Neural progenitor cell (in vitro differentiated cells): ENCODE data around the gene IL17B. TPM values are rescaled to one million over a fixed set of nuclear protein-coding genes. Genes with fewer than 3 reads are reported as not detected.

ENCODE experiments used
- DNase-seq: peaks from one replicate; pipeline ENCODE4 v3.0.0-alpha.2; 2016; ENCODE audit warnings: low spot score
- H2AFZ ChIP-seq: fragments of 200-600 bp; sonication (generic); replicated peaks from 2 replicates; pipeline ENCODE4 v1.6.1; 2016; ENCODE audit warnings: antibody characterized with exemption
- H3F3A ChIP-seq: fragments of 200-600 bp; sonication (generic); 2 replicates; pipeline ENCODE4 v1.6.1; 2016; ENCODE audit warnings: antibody characterized with exemption, low read depth
- H3K27ac ChIP-seq: fragments of 200-600 bp; sonication (generic); 2 replicates; pipeline ENCODE4 v1.5.1; 2016; ENCODE audit warnings: mild to moderate bottlenecking
- H3K27me3 ChIP-seq: fragments of 200-600 bp; sonication (generic); 2 replicates; pipeline ENCODE4 v1.6.1; 2016; ENCODE audit warnings: mild to moderate bottlenecking, moderate library complexity
- H3K36me3 ChIP-seq: fragments of 200-600 bp; sonication (generic); 2 replicates; pipeline ENCODE4 v1.5.1; 2016
- H3K4me1 ChIP-seq: fragments of 200-600 bp; sonication (generic); 2 replicates; pipeline ENCODE4 v1.6.1; 2016; ENCODE audit warnings: mixed run types
- H3K4me2 ChIP-seq: fragments of 200-600 bp; sonication (generic); 2 replicates; pipeline ENCODE4 v1.6.1; 2016
- H3K4me3 ChIP-seq: fragments of 200-600 bp; sonication (generic); 2 replicates; pipeline ENCODE4 v1.5.1; 2016
- H3K79me2 ChIP-seq: fragments of 200-600 bp; sonication (generic); 2 replicates; pipeline ENCODE4 v1.6.1; 2016; ENCODE audit warnings: low read depth
- H3K9ac ChIP-seq: fragments of 200-600 bp; sonication (generic); 2 replicates; pipeline ENCODE4 v1.6.1; 2016
- H3K9me3 ChIP-seq: fragments of 200-600 bp; sonication (generic); 2 replicates; pipeline ENCODE4 v1.5.1; 2016; ENCODE audit warnings: low read depth
- H4K20me1 ChIP-seq: fragments of 200-600 bp; sonication (generic); 2 replicates; pipeline ENCODE4 v1.6.1; 2016; ENCODE audit warnings: low read depth
- H3K27ac Mint-ChIP-seq: 3 replicates; pipeline ENCODE4 v1.8.0; 2021; ENCODE audit warnings: mixed read lengths
- H3K27me3 Mint-ChIP-seq: 2 replicates; pipeline ENCODE4 v1.8.0; 2022; ENCODE audit warnings: low read depth, mild to moderate bottlenecking, inconsistent platforms, moderate library complexity, mixed read lengths; ENCODE audit not compliant: insufficient read depth
- H3K36me3 Mint-ChIP-seq: 3 replicates; pipeline ENCODE4 v1.8.0; 2021; ENCODE audit warnings: mixed read lengths
- H3K4me1 Mint-ChIP-seq: 3 replicates; pipeline ENCODE4 v1.8.0; 2021; ENCODE audit warnings: mixed read lengths
- H3K4me3 Mint-ChIP-seq: 3 replicates; pipeline ENCODE4 v1.8.0; 2021; ENCODE audit warnings: mild to moderate bottlenecking, moderate library complexity, mixed read lengths
- H3K9me3 Mint-ChIP-seq: 3 replicates; pipeline ENCODE4 v1.8.0; 2020; ENCODE audit warnings: mixed read lengths
- EZH2 ChIP-seq: fragments of 200-600 bp; sonication (generic); IDR thresholded peaks from 2 replicates; pipeline ENCODE4 v1.6.1; 2017; ENCODE audit warnings: antibody characterized with exemption, mild to moderate bottlenecking, moderate library complexity
- EZH2phosphoT487 ChIP-seq: fragments of 200-600 bp; sonication (generic); IDR thresholded peaks from 2 replicates; pipeline ENCODE4 v1.6.1; 2017; ENCODE audit warnings: antibody characterized with exemption
- total RNA-seq: library from RNA; depleted of rRNA; stranded (reverse); fragments of >200 nt; gene quantifications from 2 replicates; pipeline ENCODE4 v1.2.3, GENCODE V29; 2015; ENCODE audit warnings: low replicate concordance
- TF ChIP-seq, protein P1 (sequence below): fragments of 200-600 bp; sonication (generic); IDR thresholded peaks from 2 replicates; pipeline ENCODE4 v1.5.1; 2017; ENCODE audit warnings: antibody characterized with exemption, mild to moderate bottlenecking

IL17B gene
- total RNA-seq, 1 donor from 2014 or later: not detected

- H3K27ac Mint-ChIP-seq: peak within 1 kb of the TSS; percentile 88
- Histone ChIP-seq H3K4me3 (peak within 1 kb of the TSS; percentile 60), H3K36me3 (peaks cover 14% of the 10 kb centered on the region), H4K20me1 (peaks cover 10% of the 10 kb centered on the region), H3K4me2 (peak within 1 kb of the TSS; percentile 77), H3K27me3 (no peaks in the 10 kb centered on the region), H3F3A (peaks cover 5% of the 10 kb centered on the region), H3K4me1 (peaks cover 10% of the 10 kb centered on the region), H3K9me3 (no peaks in the 10 kb centered on the region), H2AFZ (peak within 1 kb of the TSS; percentile 90), H3K79me2 (peaks cover 40% of the 10 kb centered on the region), H3K27ac (no peak within 1 kb of the TSS), H3K9ac (peak within 1 kb of the TSS; percentile 60)
- H3K9me3 Mint-ChIP-seq: no peaks in the 10 kb centered on the region
- peak; percentile 98 for DNase-seq
- H3K4me1 Mint-ChIP-seq: peaks cover 24% of the 10 kb centered on the region
- peak within 1 kb of the TSS; percentile 96 for H3K4me3 Mint-ChIP-seq
- H3K27me3 Mint-ChIP-seq: no peaks in the 10 kb centered on the region
- TF ChIP-seq, protein P1, sequence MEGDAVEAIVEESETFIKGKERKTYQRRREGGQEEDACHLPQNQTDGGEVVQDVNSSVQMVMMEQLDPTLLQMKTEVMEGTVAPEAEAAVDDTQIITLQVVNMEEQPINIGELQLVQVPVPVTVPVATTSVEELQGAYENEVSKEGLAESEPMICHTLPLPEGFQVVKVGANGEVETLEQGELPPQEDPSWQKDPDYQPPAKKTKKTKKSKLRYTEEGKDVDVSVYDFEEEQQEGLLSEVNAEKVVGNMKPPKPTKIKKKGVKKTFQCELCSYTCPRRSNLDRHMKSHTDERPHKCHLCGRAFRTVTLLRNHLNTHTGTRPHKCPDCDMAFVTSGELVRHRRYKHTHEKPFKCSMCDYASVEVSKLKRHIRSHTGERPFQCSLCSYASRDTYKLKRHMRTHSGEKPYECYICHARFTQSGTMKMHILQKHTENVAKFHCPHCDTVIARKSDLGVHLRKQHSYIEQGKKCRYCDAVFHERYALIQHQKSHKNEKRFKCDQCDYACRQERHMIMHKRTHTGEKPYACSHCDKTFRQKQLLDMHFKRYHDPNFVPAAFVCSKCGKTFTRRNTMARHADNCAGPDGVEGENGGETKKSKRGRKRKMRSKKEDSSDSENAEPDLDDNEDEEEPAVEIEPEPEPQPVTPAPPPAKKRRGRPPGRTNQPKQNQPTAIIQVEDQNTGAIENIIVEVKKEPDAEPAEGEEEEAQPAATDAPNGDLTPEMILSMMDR: no peak
- TF ChIP-seq EZH2: peak; percentile 60
- peaks cover 19% of the 10 kb centered on the region for H3K36me3 Mint-ChIP-seq
These were observed 33.8 kb downstream of the IL17B start, which contains the start of gene GRPEL2 for GRCh38 chr5:149345147-149345891. Gene GRPEL2 (plus strand): TSS chr5:149345499. CDS start chr5:149345540, 41 bp downstream.

GRCh38 chr5:149344151-149344550, 34.9 kb downstream of the IL17B start:
- peaks cover 5% of the 10 kb centered on the region for H3F3A ChIP-seq
- peaks cover 37% of the 10 kb centered on the region for H3K79me2 ChIP-seq
- no peak overlapping the region for H3K27ac ChIP-seq
- no peak overlapping the region for H3K9ac ChIP-seq
- H2AFZ ChIP-seq: no peak overlapping the region
- no peaks in the 10 kb centered on the region for H3K27me3 Mint-ChIP-seq
- H3K4me1 Mint-ChIP-seq: peaks cover 24% of the 10 kb centered on the region
- H3K27ac Mint-ChIP-seq: no peak overlapping the region
- H3K4me3 ChIP-seq: peak overlapping the region; percentile 60
- H3K36me3 ChIP-seq: peaks cover 10% of the 10 kb centered on the region
- TF ChIP-seq, protein P1: no peak
- TF ChIP-seq EZH2phosphoT487 (no peak), EZH2 (no peak)
- H3K36me3 Mint-ChIP-seq: peaks cover 11% of the 10 kb centered on the region
- no peaks in the 10 kb centered on the region for H3K27me3 ChIP-seq
- H3K4me2 ChIP-seq: peak overlapping the region; percentile 77
- peak overlapping the region; percentile 96 for H3K4me3 Mint-ChIP-seq
- peaks cover 10% of the 10 kb centered on the region for H4K20me1 ChIP-seq
- H3K9me3 ChIP-seq: no peaks in the 10 kb centered on the region
- no peaks in the 10 kb centered on the region for H3K9me3 Mint-ChIP-seq
- no peak for DNase-seq
- peaks cover 10% of the 10 kb centered on the region for H3K4me1 ChIP-seq

- no peak overlapping the region for H3K4me3 ChIP-seq
- H3K36me3 Mint-ChIP-seq: peaks cover under 1% of the 10 kb centered on the region
- H3K4me1 Mint-ChIP-seq: peaks cover 18% of the 10 kb centered on the region
- peaks cover 5% of the 10 kb centered on the region for H3F3A ChIP-seq
- H3K27me3 Mint-ChIP-seq: no peaks in the 10 kb centered on the region
- no peak overlapping the region for H2AFZ ChIP-seq
- no peak overlapping the region for H3K4me3 Mint-ChIP-seq
- no peaks in the 10 kb centered on the region for H3K9me3 Mint-ChIP-seq
- H3K4me2 ChIP-seq: no peak overlapping the region
- H3K27ac ChIP-seq: no peak overlapping the region
- H3K9me3 ChIP-seq: no peaks in the 10 kb centered on the region
- H3K36me3 ChIP-seq: no peaks in the 10 kb centered on the region
- TF ChIP-seq EZH2phosphoT487 (no peak), EZH2 (no peak)
- TF ChIP-seq, protein P1: no peak
- no peak for DNase-seq
- peaks cover 14% of the 10 kb centered on the region for H3K79me2 ChIP-seq
- no peaks in the 10 kb centered on the region for H3K27me3 ChIP-seq
- no peak overlapping the region for H3K27ac Mint-ChIP-seq
- no peak overlapping the region for H3K9ac ChIP-seq
- peaks cover 4% of the 10 kb centered on the region for H3K4me1 ChIP-seq
- no peaks in the 10 kb centered on the region for H4K20me1 ChIP-seq
These were observed 37.2 kb downstream of the IL17B start for GRCh38 chr5:149341876-149342275.
